Natural killer cell (primary cell): ENCODE data around the gene ANKFN1. TPM values are rescaled to one million over a fixed set of nuclear protein-coding genes. Genes with fewer than 3 reads are reported as not detected.

Experiments used
- ATAC-seq, 3 donors: fragments of 150-1000 bp in 2 of 3; fragments of 200-7000 bp in 1 of 3; cut with Tn5 transposase; 1 replicate in 1 of 3; 2 replicates in 2 of 3; pipeline ENCODE4 v1.10.0; 2021; ENCODE audit warnings: mild to moderate bottlenecking in 2 of 3, moderate library complexity in 2 of 3
- DNase-seq, 2 donors: peaks; one replicate each; pipeline versions ENCODE4 v3.0.0 to v3.0.0-alpha.2; 2013 to 2021; ENCODE audit warnings: mixed read lengths in 1 of 2
- H3K27ac ChIP-seq: one replicate; pipeline ENCODE4 v1.5.1; 2013; ENCODE audit warnings: mild to moderate bottlenecking, low read length
- H3K27me3 ChIP-seq: one replicate; pipeline ENCODE4 v1.6.1; 2013; ENCODE audit warnings: low read length; ENCODE audit not compliant: control insufficient read depth, insufficient read depth
- H3K36me3 ChIP-seq: one replicate; pipeline ENCODE4 v1.6.1; 2013; ENCODE audit warnings: low read length; ENCODE audit not compliant: control insufficient read depth, insufficient read depth
- H3K4me1 ChIP-seq: one replicate; pipeline ENCODE4 v1.6.1; 2013; ENCODE audit warnings: low read length; ENCODE audit not compliant: control insufficient read depth, insufficient read depth
- H3K4me3 ChIP-seq: one replicate; pipeline ENCODE4 v1.5.1; 2013; ENCODE audit warnings: low read length
- H3K9me3 ChIP-seq: one replicate; pipeline ENCODE4 v1.6.1; 2013; ENCODE audit warnings: low read length; ENCODE audit not compliant: control insufficient read depth, insufficient read depth
- H3K27ac Mint-ChIP-seq, 2 donors: one replicate each; pipeline ENCODE4 v1.8.0; 2022; ENCODE audit warnings: mild to moderate bottlenecking in 2 of 2, mixed read lengths in 2 of 2, moderate library complexity in 1 of 2
- H3K27me3 Mint-ChIP-seq, 2 donors: one replicate each; pipeline ENCODE4 v1.8.0; 2022; ENCODE audit warnings: low read depth in 2 of 2, mixed read lengths in 2 of 2
- H3K36me3 Mint-ChIP-seq: one replicate; pipeline ENCODE4 v1.8.0; 2022; ENCODE audit warnings: mixed read lengths
- H3K4me1 Mint-ChIP-seq, 2 donors: one replicate each; pipeline ENCODE4 v1.8.0; 2022; ENCODE audit warnings: mixed read lengths in 2 of 2
- H3K4me3 Mint-ChIP-seq: one replicate; pipeline ENCODE4 v1.8.0; 2022; ENCODE audit warnings: mild to moderate bottlenecking, moderate library complexity, mixed read lengths
- H3K9me3 Mint-ChIP-seq, 2 donors: one replicate each; pipeline ENCODE4 v1.8.0; 2022; ENCODE audit warnings: mixed read lengths in 2 of 2
- CTCF ChIP-seq: fragments of 200-600 bp; IDR thresholded peaks from one replicate; pipeline ENCODE4 v1.8.0; 2022; ENCODE audit warnings: antibody characterized with exemption
- WGBS: methylation state at CpG from one replicate; pipeline ENCODE4 v1.1.7; 2013; ENCODE audit warnings: missing lambda C conversion rate; ENCODE audit not compliant: insufficient coverage; 5-methylcytosine and 5-hydroxymethylcytosine counted together
- intact Hi-C: fragments of 100-400 bp; cut with micrococcal nuclease; formaldehyde crosslinking; loops from one replicate; pipeline ENCODE4 v1.14.2; 2022
- total RNA-seq, 4 donors: library from RNA; stranded (reverse); fragments of 120-200 nt in 1 of 4; gene quantifications; one replicate each; pipeline versions ENCODE4 v1.2.3 to v1.2.4, GENCODE V29; 2013 to 2022

The ANKFN1 gene
- total RNA-seq, 3 donors from 2014 or later (not counting 1 experiment from before 2014, with no cell fraction given) = not detected

DNA sequence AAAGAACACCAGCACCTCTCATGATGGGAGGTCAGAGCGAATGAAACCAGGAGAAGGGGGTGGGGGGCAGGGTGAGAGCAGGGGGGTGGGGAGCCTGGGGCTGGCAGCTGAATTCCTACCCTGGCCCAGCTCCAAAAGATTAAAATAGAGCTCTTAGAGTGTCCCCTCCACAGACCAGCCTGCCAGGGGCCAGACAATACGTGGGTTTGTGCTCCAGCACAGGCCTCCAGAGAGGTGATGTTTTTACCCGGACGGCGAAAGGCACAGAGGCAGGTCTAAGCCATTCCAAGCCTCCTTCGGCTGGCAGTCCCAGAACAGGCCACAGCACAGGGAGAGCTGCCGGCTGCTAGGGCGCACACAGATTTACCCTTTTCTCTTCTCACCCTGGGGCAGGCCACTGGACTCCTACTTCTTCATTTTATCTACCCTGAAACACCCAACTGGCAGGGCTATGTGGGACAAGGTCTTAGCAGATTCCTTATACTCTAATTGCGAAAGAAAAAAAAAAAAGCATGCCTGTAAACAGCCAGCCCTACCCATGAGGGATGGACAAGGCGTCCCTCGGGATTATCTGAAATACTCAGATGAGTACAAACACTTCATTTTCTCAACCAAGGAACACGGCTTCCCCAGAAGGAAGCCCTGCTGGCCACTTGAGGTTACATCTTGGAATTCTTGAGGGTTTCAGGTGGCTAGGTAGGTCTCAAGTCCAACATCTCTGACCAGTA, 368.3 kb downstream of the ANKFN1 start:
- H3K36me3 Mint-ChIP-seq = no peaks in the 10 kb centered on the region
- TF ChIP-seq CTCF = no peak
- DNase-seq (no peak), ATAC-seq (no peak)
- Histone ChIP-seq H3K36me3 (no peaks in the 10 kb centered on the region), H3K4me3 (no peak overlapping the region), H3K27ac (no peak overlapping the region), H3K4me1 (no peaks in the 10 kb centered on the region), H3K9me3 (no peaks in the 10 kb centered on the region), H3K27me3 (no peaks in the 10 kb centered on the region)
- no peaks in the 10 kb centered on the region for H3K4me1 Mint-ChIP-seq
- H3K9me3 Mint-ChIP-seq = no peaks in the 10 kb centered on the region
- H3K27me3 Mint-ChIP-seq = peaks cover 9 to 35% of the 10 kb centered on the region in 2 donors
- intact Hi-C loops = no loop called here
- no peak overlapping the region for H3K27ac Mint-ChIP-seq
- 90% methylated on average over 12 of the region's 12 CpGs for WGBS
- H3K4me3 Mint-ChIP-seq = no peak overlapping the region

- no peaks in the 10 kb centered on the region for H3K36me3 ChIP-seq
- Mint-ChIP-seq H3K4me3 (no peak overlapping the region), H3K27me3 (peaks cover 5 to 23% of the 10 kb centered on the region in 2 donors), H3K36me3 (no peaks in the 10 kb centered on the region), H3K9me3 (no peaks in the 10 kb centered on the region), H3K4me1 (no peaks in the 10 kb centered on the region), H3K27ac (no peak overlapping the region)
- ATAC-seq (no peak), DNase-seq (no peak)
- H3K4me3 ChIP-seq = no peak overlapping the region
- TF ChIP-seq CTCF = no peak
- intact Hi-C loops = no loop called here
- H3K4me1 ChIP-seq = no peaks in the 10 kb centered on the region
- WGBS = 84% methylated on average over 2 of the region's 2 CpGs
- no peaks in the 10 kb centered on the region for H3K9me3 ChIP-seq
- H3K27ac ChIP-seq = no peak overlapping the region
- H3K27me3 ChIP-seq = no peaks in the 10 kb centered on the region
These were observed 369.8 kb downstream of the ANKFN1 start for GRCh38 chr17:56523042-56523441.

DNA sequence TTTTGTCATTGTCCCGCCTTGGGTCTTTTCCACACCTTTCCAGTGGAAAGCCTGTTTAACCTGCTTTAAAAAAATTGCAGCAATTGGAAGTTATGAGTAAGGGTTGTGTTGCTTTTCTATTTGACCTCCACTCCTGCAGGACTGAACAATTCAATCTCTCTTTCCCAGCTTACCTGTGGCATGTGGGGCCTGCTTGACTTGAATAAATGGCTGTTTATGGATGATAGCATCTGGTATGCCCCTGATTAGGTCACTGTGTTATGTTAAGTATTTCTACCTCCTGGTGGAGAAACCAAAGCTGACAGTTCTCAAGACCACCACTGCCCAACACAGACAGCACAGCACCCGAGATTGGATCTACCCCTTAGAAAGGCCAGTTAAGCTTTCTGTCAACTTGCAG, 375.4 kb downstream of the ANKFN1 start:
- Mint-ChIP-seq H3K27ac (no peak overlapping the region), H3K36me3 (no peaks in the 10 kb centered on the region)
- no peaks in the 10 kb centered on the region for H3K9me3 ChIP-seq

More for the DNA sequence above, 375.4 kb downstream of the ANKFN1 start:
- no peak overlapping the region for H3K27ac ChIP-seq
- Mint-ChIP-seq H3K4me3 (no peak overlapping the region), H3K4me1 (no peaks in the 10 kb centered on the region), H3K27me3 (peaks cover 0 to 3% of the 10 kb centered on the region in 2 donors), H3K9me3 (no peaks in the 10 kb centered on the region)
- TF ChIP-seq CTCF = no peak
- intact Hi-C loops = no loop called here
- no peak for DNase-seq
- 73% methylated on average over 2 of the region's 2 CpGs for WGBS
- H3K36me3 ChIP-seq = no peaks in the 10 kb centered on the region
- H3K4me1 ChIP-seq = no peaks in the 10 kb centered on the region
- ATAC-seq = no peak
- no peak overlapping the region for H3K4me3 ChIP-seq
- H3K27me3 ChIP-seq = no peaks in the 10 kb centered on the region
